Right ventricle myocardium superior (tissue), 1 donor: Measurements from ENCODE around the gene ELOB. TPM values are rescaled to one million over a fixed set of nuclear protein-coding genes. Genes with fewer than 3 reads are reported as not detected.

Source experiments
- ATAC-seq: fragments of 200-7000 bp; cut with Tn5 transposase; one replicate; pipeline ENCODE4 v1.9.1; 2020; ENCODE audit warnings: mild to moderate bottlenecking; ENCODE audit not compliant: poor library complexity
- DNase-seq: peaks from one replicate; pipeline ENCODE4 v3.0.0-alpha.2; 2020
- intact Hi-C: fragments of 100-400 bp; cut with DNase I; formaldehyde crosslinking; loops from one replicate; pipeline ENCODE4 v1.11.2; 2022
- long read RNA-seq: library from polyadenylated mRNA; unstranded; transcript quantifications from one replicate; pipeline ENCODE4 v2.0.0, GENCODE V29; 2021
- total RNA-seq: library from RNA; stranded (reverse); fragmentation: NEBNext Ultra II Directional; extraction: Animal tissue kit (Norgen Biotek cat#: 25700); gene quantifications from one replicate; pipeline ENCODE4 v1.2.1, GENCODE V29; 2021
- donor health status: DM: no; HTN: yes; CAD: no; lungs with severe emphysema.

ELOB gene
- 299 TPM for total RNA-seq
- long read RNA-seq, transcript ELOB-205 (3 exons, 331 nt): minor isoform, 5 of 189 reads
- long read RNA-seq, transcript ELOB-202 (3 exons, 997 nt): minor isoform, 42 of 189 reads
- long read RNA-seq, transcript ELOB-203 (4 exons, 991 nt): major isoform, 133 of 189 reads
- long read RNA-seq, partial matches to known transcripts: 5 of 189 reads
- long read RNA-seq, other reads (novel, unspliced or antisense): 4 of 189 reads

GRCh38 chr16:2777231-2777902, at the start of gene ELOB:
Gene ELOB (minus strand): TSS chr16:2777280. CDS start chr16:2777239, 41 bp downstream.
- ATAC-seq: peak; percentile 95
- intact Hi-C loops: no loop called here
- peak; percentile 94 for DNase-seq

DNA sequence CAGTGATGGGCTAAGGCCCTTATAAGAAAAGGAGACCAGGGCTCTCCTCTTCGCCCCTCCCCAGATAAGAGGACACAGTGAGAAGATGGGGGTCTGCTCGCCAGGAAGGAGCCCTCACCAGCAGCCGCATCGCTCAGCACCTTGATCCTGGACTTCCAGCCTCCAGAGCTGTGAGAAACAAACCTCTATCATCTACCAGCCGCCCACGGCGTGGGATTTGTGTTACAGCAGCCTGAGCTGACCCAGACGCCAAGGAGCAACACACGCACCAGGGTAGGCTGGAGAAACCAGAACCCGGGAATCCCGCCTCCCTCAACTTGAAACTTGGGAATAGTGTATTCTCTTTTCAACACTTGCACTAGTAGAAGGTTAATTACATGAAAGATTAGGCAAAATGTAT, 48.8 kb upstream of the ELOB start:
- intact Hi-C loops: no loop called here
- no peak for DNase-seq
- no peak for ATAC-seq

DNA sequence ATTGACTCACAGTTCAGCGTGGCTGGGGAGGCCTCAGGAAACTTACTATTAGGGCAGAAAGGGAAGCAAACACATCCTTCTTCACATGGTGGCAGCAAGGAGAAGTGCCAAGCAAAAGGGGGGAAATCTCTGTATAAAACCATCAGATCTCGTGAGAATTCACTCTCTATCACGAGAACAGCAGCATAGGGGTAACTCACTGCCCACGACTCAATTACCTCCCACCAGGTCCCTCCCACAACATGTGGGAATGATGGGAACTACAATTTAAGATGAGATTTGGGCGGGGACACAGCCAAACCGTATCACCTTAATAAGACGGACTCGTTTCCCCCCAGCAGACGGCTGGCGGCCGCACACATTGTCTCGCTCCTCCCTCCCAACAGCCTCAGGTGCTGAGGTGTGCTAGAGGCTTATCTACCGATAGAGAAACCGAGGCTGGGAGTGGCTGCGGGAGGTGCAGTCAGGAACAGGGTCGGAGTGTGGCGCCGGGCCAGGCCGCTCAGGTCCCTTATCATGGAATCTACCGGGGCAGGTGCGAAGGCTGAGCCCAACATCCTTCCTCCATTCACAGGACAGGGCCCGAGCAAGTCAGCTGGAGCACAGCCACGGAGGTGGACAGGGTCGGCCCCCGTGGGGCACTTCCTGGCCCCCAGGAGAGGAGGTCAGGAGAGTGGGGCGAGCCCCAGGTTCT, 48.1 kb upstream of the ELOB start:
- peak; percentile 33 for DNase-seq
- no peak for ATAC-seq
- intact Hi-C loops: no loop called here

- DNase-seq (no peak), ATAC-seq (no peak)
- intact Hi-C loops: no loop called here
Measured at GRCh38 chr16:2824626-2825025, 47.5 kb upstream of the ELOB start.

DNA sequence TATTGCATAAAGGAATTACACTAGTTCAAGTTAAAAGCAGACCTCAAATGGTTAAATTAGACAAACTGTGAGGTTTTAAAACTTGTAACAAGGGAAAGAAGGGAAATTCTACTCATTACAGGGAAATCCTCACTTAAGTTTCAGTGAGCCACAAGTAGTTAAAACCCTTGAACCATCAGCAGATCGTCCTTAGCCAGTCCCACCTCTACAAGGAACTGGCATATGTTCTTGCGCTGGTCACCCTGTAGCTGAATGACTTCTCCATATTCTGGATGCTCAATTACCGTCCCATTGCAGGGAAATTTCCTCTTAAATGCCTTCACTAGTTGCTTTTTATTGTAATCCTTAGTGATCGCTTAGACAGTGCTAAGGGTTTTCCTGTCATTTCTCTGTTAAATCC, 45.4 kb upstream of the ELOB start:
- DNase-seq (no peak), ATAC-seq (no peak)
- intact Hi-C loops: no loop called here

- DNase-seq: no peak
- no peak for ATAC-seq
- intact Hi-C loops: no loop called here
Measured at GRCh38 chr16:2822158-2822495, 45.0 kb upstream of the ELOB start.

DNA sequence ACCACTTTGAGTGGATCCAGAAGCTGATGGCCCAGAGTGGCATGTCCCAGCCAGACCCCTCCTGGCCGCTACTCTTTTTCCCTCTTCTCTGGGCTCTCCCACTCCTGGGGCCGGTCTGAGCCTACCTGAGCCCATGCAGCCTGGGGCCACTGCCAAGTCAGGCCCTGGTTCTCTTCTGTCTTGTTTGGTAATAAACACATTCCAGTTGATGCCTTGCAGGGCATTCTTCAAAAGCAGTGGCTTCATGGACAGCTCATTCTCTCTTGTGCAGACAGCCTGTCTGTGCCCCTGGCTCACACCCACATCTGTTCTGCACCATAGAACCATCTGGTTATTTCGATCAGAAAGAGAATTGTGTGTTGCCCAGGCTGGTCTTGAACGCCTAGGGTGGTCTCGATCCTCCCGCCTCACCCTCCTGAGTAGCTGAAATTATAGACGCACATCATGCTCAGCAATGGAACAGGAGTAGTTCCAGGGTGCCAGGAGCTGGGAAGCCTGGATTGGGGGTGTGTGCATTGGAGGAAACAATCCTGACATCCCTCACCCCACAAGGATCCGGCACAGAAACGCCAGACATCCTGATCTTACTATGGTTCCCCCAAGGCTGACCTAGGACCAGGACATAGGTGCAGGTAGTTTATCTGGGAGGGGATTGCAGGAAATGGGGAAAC, 44.5 kb upstream of the ELOB start:
- no peak for ATAC-seq
- intact Hi-C loops: no loop called here
- no peak for DNase-seq

GRCh38 chr16:2820836-2821486, 43.9 kb upstream of the ELOB start:
- DNase-seq: peak; percentile 22
- intact Hi-C loops: no loop called here
- ATAC-seq: no peak

- intact Hi-C loops: no loop called here
- ATAC-seq (no peak), DNase-seq (peak; percentile 32)
Measured at GRCh38 chr16:2819939-2820835, 43.1 kb upstream of the ELOB start.

DNA sequence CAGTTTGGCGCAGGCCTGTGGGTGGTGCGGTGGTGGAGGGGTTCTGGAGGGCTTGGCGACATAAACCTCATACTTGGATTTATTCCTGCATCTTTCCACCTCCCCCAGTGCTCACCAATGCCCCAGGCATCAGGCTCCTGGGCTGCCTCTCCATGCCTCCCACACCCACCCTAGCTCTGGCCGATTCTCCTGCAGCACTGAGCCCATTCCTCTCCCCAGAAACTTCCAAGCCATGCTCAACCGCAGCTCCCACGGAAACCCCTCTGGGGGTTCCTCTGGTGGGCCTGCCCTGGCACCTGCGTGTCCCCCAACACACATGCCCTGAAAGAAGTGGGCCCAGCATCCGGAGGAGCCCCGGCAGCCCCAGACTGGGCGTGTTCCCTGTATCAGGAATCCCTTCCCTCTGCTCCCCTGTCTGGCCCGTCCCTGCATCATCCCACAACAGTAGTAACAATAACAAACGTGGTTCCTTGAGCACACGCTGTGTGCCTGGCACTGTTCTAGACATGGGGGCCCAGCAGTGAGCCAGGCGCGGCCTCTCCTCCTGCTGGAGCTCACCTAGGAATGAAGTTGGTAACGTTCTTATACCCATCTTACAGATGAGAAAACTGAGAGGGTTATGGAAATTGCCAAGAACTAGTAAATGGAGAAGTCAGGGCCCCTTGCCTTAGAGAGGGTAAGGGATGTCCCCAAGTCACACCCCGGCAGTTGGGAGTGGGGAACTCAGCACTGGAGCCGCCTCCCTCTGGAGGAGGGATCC, 42.3 kb upstream of the ELOB start:
- ATAC-seq (no peak), DNase-seq (peak; percentile 17)
- intact Hi-C loops: no loop called here

- intact Hi-C loops: no loop called here
- ATAC-seq: no peak
- peak; percentile 19 for DNase-seq
Measured at GRCh38 chr16:2818272-2818876, 41.3 kb upstream of the ELOB start.

- intact Hi-C loops: no loop called here
- ATAC-seq (no peak), DNase-seq (peak; percentile 11)
Measured at GRCh38 chr16:2817340-2818271, 40.5 kb upstream of the ELOB start.

DNA sequence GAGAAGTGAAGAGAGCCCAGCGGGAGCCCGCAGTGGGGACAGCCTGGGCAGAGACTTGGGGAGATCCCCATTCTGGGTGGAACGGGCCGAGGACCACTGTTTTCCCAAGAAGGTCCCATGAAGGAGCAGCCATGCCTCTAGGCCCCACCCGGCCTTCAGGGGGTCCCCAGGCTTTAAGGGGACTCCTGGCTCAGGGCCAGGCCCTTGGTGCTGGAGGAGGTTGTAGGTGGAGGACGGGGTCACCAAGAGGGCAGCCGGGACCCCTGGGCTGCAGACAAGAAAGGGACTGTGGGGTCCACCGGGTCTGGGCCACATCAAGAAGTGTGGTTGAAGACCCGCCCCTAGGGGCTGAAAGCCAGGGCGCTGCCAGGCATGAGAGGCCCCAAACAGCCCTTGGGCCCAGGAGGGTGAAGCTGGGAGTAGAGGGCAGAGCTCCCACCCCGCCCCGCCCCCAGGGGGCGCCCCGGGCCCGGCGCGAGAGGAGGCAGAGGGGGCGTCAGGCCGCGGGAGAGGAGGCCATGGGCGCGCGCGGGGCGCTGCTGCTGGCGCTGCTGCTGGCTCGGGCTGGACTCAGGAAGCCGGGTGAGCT, 39.8 kb upstream of the ELOB start, which contains the start of gene PRSS21:
PRSS21 (plus strand) TSS at position 487 of the 589 bp plus-strand sequence; CDS start at position 519, 32 bp downstream.
- ATAC-seq: no peak
- intact Hi-C loops: no loop called here
- peak; percentile 35 for DNase-seq

DNA sequence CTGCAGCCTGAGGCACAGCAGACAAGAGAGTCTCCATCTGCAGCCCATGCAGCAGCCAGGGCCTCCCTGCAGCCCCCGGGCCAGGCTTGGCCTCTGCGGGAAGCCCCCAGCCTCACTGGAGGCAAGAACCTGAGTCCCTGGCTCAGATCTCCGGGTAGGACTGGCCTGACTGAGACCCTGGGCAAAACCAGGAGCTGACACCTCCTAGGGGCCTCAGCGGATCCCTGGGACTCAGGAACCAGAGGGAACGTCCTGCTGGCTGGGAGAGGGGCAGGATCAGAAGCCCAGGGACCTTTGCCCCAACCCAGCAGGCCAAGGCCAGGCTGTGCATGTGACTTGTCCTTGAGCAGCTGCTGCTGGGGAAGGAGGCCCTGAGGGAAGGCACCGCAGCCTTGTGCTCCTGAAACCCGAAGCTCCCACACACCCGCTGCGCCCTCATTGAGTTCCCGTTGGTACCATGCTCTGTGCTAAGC, 38.3 kb upstream of the ELOB start:
- intact Hi-C loops: no loop called here
- ATAC-seq: no peak
- DNase-seq: peak; percentile 9

GRCh38 chr16:2814551-2815298, 37.6 kb upstream of the ELOB start:
- DNase-seq: peak; percentile 30
- intact Hi-C loops: no loop called here
- ATAC-seq: no peak
